SH-SY5Y (cell line): ENCODE results near the gene URB2.

ENCODE experiments used
- GATA2 ChIP-seq: IDR thresholded peaks from 2 replicates; pipeline ENCODE4 v1.6.1; 2011; ENCODE audit warnings: mild to moderate bottlenecking, low read depth, low read length
- GATA3 ChIP-seq: IDR thresholded peaks from 2 replicates; pipeline ENCODE4 v1.6.1; 2011; ENCODE audit warnings: low read depth, mild to moderate bottlenecking, low read length, moderate library complexity

GRCh38 chr1:229691362-229691761 lies 65.3 kb downstream of the URB2 start:
- TF ChIP-seq GATA2 (no peak), GATA3 (no peak)
